ENCODE measurements around the gene PBX4.
A peak's percentile ranks its signal among the peaks of the same experiment; 100 is the strongest.

Gene PBX4

DNA sequence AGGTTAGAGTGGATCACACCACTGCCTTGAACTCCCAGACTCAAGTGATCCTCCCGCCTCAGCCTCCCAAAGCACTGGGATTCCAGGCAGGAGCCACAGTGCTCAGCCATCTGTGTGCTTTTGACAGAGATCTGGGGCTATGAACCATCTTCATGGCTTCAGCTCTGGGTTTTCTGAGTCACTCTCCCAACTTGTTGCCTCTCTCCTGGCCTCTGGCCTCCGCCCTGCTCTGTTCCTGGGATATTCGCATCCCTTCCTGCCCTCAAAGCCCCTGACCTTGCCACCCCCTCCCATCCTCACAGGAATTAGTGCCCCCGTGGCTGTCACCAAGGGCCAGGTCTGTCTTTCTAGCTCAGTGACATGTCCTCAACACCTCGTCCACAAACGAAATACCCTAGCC, 30.7 kb upstream of the PBX4 start:
- DNase-seq: no peak

DNA sequence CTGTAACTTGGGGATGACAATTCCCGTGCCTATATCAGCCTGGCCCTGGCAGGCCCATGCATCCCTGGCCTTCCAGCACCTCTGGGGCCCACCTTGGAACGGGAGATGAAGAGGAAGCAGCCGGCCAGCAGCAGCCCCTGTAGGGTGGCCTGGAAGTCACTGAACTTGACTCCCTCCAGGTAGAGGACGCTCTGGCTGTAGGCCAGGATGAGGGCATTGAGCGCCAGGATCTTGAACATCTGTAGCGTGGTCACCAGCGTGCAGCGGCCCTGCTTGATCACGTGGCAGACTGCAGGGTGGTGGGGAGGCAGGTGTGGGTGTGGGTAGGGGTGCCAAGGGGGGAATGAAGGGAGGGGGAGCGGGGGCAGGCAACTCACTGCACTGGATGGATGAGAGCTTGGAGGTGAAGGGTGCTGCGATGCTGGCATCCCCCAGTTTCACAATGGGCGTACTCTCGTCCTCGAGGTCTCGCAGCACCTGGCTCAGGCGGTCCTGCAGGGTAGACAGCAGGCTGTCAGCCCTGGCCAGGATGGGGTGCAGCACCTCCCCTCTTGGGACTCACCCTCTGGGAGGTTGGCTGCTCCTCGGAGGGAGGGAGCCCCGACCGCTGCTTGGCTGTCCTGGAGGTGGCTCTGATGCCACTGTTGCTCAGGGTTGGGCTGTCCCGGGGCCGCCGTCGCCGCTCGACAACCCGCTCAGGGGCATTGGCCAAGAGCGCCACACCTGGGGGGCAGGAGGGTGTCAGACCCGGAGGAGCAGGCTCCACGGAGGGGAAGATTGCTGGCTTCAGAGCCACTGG, 28.7 kb upstream of the PBX4 start:
- DNase-seq: no peak

DNA sequence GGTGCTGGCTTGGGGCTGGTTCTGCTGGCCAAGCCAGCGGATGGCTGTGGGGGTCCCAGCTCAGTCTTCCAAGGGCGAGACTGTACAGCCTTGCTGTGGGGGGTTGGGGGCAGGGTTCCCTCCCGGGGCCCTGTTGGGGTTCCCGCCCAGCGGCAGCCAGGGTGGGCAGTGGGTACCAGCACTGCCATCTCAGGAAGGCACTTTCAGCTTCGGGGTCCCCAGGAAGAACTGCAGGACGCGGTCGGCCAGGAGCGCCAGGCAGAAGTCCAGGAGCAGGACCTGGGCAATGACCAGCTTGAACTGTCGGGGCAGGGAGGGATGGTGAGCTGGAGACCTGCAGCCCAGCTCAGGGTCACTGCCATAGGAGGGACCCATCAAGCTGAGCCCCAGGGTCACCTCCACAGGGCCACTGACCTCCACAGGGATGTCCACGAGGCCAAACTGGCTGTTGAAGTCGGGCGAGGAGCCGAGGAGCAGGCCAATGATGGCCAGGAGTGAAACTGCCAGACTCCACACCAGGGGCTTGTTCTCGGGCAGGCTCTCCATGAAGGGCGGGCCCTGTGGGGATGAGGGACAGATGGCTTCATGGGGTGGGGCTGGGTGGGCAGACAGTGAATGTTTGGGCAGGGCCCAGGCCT, 26.9 kb upstream of the PBX4 start:
- DNase-seq: no peak

DNA sequence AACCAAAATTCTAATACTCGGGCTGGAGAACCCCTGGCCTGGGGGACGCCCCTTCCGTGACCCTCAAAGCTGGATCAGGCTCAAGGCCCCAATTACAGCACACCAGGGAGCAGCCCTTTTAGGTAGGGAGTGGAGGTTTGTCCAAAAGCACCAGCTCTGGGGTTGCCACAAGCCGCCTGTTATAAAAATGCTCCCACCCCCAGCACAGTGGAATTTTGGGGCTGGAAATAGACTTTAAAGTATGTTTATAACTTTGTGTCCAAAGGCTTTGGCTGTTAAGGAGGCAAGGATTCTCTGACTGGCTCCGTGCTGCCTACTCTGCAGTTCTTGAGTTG, 25.5 kb upstream of the PBX4 start:
- DNase-seq: no peak

DNA sequence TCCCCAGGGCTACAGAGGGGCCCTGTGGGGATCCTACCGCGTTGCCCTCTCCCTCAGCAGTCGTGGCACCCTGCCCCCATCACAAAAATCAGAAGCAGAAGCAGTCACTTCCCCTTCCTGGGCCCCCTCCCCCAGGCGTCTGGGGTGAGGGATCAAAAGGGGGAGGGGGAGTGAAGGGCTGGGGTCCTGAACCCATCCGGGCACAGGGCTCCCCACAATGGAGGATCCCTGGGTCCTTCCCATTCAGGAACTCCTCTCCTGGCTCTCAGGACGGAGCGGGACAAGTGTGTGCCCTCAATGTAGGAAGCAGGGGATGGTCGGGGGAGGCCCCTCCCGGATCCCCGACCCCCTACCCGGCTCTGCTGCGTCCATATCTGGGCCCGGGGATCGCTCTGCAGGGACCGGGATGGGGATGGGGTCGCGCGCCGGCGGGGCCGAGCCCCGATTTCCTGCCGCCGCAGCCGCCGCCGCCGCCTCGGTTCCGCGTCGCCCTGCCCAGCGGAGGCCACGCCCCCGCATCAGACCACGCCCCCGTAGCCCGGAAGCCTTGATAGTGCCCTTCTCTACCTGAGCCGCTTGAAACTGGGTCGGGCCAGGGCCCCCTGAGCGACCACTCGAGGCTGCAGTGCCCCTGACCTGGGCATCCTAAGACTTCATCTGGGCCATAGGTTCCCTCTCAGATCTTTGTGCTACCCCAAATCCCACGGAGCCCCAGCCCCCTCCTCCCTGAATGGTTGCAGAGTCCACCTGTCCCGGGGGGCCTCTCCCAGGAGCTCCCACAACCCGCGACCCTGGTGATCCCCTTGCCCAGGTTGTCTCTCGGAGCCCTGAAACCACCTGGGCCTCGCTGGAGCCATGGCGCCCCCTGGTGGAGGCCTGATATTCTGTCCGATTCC, 24.9 kb upstream of the PBX4 start, which contains the start of gene GMIP:
Gene GMIP, minus strand, starts transcription at position 500 of the 896 bp plus-strand sequence. Its CDS starts 128 bp downstream, at position 372.
- peak; percentile 82 to 84 for DNase-seq

DNA sequence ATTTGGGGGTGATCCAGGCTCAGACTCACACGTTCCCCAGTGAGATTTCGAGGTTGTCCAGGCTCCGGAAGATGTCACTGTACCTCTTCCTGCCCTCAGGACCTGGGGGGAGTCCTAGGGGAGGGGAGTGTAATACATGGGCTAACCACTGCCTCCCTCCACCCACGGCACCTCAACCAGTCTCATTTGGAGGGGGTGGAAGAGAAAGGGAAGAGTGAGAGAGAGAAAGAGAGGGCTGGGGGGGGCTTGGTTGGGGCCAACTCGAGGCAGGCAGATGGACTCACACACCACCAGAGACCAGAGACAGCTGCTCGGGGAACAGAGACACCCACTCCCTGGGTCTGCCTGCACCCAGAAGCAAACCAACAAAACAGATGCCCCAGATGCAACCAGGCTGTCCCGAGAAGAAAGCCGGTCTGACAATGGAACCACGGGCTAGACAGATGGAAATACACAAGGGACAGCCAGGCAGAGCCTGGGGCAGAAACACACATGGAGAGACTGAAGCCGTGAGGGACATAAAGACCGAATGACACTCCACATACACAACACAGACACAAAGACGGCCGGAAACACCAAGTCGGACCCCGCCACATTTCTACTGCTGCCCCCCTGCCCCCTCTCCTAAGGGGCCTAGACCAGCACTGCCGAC, 24.1 kb upstream of the PBX4 start:
- DNase-seq: peak; percentile 32 to 47

DNA sequence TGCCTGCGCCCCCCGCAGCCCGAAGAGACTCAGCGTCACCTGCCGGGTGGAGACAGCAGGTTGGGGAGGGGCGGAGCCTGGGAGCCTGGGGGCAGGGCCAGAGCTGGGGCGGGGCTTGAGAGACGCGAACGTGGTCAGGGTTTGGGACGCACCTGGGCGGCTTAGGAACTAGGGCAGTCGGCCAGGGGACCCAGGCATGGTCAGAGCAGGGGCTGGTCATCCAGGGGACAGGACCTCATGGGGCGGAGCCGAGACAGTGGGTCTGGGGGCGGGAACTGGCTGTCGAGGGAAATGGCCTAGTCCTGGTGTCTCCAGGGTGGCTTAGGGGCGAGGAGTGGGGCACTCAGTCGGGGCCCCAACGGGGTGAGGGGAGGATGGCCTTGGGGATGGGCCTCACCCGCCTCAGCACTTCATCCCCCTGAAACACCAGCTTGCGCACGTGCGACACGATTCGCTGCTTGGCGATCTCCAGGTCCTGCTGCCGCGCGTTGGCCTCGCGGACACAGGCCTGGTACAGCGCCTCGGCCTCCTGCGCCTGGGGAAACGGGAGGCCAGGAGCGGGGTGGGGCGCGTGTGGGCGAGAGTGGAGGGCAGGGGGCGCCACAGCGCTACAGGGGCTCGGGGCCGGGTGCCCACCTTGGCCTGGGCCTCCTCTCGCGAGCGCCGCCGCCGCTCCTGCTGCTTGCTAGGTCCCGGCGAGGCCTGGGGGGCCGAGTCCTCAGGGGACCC, 19.2 kb upstream of the PBX4 start:
- DNase-seq: no peak

DNA sequence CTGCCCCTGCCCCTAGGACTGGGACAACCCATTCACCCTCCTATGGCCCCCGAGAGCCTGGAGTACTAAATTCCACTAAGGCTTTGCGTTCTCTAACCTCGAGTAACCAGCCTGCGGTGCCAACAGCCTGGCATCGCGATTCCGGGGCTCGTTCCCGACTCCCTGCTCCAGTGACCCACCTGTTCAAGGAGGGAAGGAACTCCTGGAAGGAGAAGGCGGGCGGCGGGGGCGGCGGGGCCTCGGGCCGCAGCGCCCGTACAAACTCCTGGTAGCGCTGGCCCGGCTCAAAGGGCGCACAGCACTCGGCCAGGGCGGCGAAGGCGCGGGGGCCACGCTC, 18.7 kb upstream of the PBX4 start:
- DNase-seq: no peak

DNA sequence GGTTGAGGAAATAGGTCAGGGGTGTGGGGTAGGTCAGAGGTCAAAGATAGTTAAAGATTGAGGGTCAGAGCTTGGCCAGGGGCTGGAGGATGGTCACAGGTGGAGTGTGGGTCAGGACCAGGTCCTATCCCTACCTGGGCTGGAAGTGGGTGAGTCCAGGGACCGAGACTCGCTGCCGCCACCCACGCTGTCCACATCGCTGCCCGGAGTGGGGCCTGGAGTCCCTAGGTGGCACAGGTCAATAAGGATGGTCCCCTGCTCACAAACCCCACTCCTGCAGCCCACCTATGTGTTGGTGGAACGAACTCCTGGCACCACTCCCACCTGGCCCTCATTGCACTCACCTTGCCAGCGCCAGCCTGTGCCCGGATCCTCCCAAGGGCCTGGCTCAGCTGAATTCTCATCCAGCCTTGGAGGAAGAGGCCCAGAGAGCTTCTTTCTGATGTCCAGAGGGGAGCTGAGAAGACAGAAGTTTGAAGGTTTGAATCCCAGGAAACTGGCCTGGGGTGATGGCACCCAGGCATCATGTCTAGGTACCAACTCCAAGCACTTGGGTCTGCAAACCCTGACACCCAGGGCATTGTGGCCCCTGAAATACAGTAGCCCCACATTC, 18.2 kb upstream of the PBX4 start:
- no peak for DNase-seq

DNA sequence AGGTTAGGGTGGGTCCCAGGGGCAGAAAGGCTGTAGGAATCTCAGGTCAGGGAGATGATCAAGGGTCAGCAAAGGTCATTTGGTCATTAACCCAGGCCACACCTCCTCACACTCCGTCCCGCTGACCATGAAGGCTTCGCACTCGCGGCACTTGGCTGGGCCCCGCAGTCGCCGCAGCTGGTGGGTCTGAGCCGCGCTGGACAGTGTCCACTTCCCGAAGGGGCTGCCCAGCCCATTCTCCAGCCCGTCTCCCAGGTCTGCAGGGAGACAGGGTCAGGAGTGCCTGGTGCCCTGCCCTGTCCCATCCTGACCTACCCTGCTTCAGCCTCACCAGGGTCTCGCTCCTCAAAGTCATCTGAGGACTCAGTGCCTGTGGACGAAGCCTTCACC, 16.8 kb upstream of the PBX4 start:
- no peak for DNase-seq

DNA sequence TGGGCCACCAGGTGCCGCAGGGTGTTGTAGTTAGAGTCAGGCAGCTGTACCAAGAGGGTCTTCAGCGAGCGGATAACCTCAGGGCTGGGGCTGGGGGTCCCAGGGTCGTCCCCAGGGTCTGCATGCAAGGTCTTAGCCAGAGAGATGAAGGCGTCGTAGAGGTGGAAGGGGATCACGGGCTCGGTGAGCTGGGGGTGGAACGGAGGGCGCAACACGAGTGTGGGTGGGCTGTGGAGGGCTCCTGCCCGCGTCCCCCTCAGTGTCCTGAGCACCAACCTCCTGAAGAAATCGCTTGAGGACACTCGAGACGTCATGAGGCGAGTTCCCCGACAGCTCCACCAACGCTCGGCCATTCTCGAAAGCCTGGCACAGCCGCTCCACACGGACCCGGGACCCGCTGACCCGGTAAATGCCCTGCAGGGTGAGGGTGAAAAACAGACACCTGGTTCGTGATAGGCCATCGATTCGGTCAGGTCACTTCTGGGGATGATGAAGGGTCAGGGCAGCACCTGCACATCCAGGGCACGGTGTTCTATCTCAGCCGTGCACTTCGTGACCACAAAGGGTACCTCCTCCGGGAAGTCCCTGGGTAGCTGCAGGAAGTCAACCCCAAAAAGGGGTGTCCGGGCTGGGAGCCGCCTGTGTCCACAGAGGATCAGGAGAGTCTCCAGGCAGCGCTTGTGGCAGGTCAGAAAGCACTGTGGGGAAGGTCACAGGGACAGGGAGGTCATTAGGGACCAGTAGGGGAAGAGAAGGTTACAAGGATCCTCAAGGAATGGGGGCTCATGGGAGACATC, 16.2 kb upstream of the PBX4 start:
- DNase-seq: no peak

DNA sequence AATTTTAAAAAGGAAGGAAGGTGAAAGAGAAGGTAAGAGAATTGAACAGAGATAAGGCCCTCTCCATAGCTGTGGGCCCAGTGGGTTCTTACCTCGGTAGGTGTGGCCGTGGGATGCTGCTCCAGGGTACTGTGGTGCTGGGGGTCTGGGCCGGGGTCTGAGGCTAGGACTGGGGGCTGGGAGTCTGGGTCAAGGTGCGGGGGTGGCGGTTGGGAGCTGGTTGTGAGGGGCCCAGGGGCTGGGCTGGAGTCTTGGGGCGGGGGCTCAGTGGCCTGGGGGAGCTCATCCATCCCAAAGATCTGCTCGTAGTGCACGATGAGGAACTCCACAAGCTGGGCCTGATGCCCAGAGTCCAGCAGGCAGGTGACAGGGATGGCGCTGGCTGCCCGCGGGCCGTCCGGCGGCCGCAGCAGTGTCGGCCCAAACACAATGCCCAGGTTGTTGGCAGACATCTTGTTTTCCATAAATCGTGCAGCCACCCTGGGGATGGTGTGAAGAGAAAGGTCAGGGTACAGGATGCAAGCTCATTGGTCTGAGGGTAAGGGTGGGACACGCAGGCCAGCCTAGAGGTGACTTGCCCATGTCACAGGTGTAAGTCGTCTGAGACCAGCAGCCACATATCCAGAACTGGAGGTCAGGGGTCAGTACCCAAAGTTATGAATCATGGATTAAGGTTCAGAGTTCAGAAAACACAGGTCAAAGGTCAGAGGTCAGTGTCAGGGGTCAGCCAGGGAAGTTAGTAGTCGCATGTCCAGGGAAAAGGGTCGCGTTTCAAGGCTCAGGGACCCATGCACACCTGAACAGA, 15.4 kb upstream of the PBX4 start:
- no peak for DNase-seq

DNA sequence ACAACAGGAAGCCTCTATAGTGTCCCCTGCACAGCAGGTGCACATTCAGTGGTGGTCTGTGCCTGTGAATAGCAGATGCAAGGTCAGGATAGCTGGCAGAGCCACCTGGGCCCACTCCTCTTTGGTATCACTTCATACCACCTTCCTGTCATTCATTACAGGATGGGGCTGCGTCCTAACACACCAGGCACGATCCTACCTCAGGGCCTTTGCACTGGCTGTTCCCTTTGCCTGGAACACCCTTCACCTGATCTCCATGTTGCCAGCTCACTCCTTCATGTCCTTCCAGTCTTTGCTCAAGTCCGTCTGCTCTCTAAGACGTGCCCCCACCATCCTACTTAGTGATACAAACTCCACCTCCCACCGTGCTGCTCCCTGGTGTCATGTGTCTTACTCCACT, 14.2 kb upstream of the PBX4 start:
- no peak for DNase-seq

DNA sequence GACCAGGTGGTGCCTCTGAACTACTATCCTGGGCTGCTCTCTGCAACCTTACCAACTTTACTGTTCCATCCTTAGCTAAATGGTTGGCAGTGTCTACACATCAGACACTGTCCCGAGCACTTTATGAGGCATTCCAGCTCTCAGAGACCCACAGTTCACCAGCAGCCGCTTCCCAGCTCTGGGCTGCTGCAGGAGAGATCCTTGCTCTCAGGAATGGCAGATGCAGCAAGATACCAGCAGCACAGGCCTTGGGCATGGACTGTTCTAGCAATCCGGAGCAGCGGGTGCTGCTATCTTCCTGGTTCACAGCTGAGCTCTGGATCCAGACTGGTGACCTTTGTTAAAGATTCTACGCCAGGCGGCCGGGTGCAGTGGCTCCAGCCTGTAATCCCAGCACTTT, 12.9 kb upstream of the PBX4 start:
- DNase-seq: no peak

DNA sequence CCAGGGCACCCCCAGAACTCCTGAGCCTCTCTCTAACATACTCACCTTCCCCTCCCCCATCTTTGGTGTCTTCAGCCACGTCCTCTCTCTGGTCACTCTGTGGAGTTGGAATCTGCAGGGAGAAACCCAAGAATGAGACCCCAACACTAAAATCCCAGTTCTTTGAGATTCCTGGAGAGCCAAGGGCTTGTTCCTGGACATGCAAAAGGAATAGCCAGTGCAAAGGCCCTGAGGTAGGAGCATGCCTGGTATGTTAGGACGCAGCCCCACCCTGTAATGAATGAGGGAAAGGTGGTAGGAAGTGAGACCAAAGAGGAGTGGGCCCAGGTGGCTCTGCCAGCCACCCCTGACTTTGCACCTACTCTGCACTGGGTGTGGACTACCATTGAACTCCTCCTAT, 11.9 kb upstream of the PBX4 start:
- no peak for DNase-seq

DNA sequence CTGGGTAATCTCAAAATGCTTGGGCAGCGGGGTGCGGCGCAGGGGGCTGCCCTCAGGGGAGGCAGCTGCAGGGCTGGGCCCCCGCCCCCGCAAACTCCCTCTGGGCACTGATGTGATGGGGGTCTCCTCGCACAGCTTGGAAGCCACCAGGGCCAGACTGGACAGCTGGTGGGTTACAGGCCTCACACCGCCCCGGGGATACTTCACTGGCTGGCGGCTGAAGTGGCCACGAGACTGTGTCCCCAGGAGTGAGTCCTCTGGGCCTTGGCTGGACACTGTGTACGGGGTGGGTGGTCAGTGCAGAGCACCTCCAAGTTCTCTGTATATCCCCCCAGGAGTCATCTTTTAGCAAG, 11.6 kb upstream of the PBX4 start:
- no peak for DNase-seq

DNA sequence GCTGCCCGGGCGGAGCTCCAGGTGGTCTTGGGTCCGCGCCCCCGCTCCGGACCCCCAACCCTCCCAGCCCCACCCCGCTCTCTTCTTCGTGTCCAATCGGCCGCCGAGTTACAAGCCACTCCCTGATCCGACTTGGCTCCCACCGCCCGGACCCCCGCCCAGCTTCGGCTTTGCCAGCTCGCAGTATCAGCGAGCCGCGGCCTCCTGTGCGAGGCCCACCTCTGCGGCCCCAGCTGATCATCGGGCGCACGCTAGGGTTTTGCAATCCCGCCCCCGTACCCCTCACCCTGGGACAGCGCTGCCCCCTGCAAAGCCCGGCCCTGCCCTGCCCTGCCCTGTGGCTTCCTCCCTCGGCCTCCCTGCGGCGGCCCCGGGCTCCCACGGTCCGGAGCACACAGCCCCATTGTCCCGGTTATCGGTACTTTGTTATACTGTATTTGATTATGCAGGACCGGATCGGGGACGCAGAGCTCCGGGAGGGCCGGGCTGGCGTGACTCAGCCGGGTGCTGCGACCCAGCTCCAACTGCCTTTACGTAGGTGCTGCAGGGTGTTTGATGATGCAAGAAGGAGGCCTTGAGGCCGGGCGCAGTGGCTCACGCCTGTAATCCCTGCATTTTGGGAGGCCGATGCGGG, 10.1 kb upstream of the PBX4 start:
- peak; percentile 33 to 36 for DNase-seq

DNA sequence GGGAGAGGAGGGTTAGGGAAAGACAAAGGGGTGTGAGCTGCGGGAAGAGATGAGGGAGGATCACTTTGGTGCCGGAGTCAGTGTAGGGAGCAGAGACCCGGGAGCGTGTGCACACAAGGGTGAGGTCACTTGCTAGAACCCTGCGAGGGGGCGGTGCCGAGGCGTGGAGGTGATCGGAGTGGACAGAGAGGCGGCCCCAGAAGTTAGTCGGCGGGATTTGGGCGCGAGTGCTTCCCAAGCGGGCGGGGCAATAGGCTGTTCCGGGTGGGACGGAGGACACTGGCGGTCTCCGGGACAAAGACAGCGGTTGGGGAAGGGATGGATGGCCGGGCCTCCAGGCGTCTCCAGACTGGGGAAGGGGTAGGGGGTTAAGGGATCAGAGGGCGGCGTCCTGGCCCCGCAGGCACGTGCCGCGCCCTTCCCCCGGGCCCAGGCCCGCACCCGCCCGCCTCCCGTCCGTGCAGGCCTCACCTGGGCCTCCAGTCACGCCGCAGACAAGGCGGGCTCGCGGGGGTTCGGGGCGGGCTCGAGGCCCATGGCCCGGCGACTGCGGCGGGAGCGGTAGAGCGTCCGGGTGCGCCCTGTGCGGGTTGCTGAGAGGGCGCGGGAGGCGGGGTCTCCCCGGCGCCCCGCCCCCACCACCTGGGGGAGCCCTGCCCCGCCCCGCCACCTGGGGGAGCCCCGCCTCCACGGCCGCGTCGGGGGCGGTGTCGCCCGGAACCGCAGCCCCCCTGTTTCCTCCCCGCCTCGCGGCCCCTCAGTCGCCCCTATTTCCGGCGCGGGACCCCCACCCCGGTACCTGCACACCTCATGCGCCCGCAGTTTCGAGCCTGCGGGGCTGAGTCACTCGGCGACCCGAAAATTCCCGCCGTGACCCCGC, 9.4 kb upstream of the PBX4 start, which contains the start of gene LPAR2:
Gene LPAR2, minus strand, starts transcription at position 600 of the 880 bp plus-strand sequence. CDS start 945 bp downstream, outside the sequence.
- DNase-seq: peak; percentile 58 to 64

Measured in activated CD4-positive, alpha-beta T cell treated with anti-CD3 and anti-CD28 coated beads, Interleukin-2, amount 50 U/mL, for 4 hours (primary cell).